G401 (cell line): ENCODE measurements around the gene CAND1. TPM values are rescaled to one million over a fixed set of nuclear protein-coding genes. Genes with fewer than 3 reads are reported as not detected.
"Not testable (repeated sequence)": the region's sequence is repeated elsewhere in the genome, so short reads cannot be mapped to it uniquely, and the experiment has no call there.

Source experiments
- DNase-seq: peaks from one replicate; pipeline ENCODE4 v3.0.0-alpha.2; 2015; ENCODE audit warnings: low spot score
- in situ Hi-C: cut with HindIII; loops from 2 replicates; pipeline ENCODE4 v1.10.0; 2016; ENCODE audit warnings: low sequenced_read_pairs, mixed read lengths
- total RNA-seq: library from RNA; depleted of rRNA; stranded (reverse); fragments of >200 nt; shearing (Covaris generic); gene quantifications from 2 replicates; pipeline ENCODE4 v1.2.3, GENCODE V29; 2014

The CAND1 gene
- total RNA-seq, 1 experiment from 2014 or later, result 112 TPM

DNA sequence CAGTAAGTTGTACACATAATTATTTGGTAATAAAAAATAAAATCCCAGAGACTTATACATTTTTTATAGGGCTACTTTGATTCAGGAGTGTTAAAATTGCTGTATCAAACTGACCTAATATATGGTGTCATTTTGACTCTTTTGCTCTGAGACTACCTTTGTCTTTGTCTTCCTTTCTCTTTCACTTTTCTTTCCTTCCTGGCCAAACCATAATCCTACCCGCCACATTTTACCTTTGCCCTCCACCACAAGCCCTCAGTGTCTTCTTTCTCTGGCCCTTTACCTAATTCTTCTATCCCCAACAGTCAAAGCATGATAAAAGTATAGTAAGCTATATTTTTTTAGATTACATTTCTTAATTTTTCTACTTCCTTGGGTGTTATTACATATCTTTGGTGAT, 62.0 kb downstream of the CAND1 start:
- in situ Hi-C loops, result no loop called here
- DNase-seq, result no peak

DNA sequence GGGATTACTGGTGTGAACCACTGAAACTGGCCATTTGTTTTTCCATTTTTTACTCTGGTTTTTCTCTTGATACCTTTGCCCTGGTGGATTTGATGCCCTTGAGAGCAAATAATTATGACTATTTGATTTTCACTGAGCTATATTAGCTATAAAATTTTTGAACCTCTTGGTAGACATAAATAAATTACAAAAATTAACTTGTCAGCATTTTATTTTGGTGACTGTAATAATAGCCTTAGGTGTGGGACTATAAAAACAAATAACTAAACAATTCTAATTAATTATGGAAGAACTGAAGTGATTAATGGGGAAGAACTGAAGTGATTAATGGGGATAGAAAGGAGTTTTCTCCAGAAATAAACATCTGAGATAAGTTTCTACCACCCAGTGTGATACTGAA, 62.7 kb downstream of the CAND1 start:
- in situ Hi-C loops, result no loop called here
- no peak for DNase-seq

DNA sequence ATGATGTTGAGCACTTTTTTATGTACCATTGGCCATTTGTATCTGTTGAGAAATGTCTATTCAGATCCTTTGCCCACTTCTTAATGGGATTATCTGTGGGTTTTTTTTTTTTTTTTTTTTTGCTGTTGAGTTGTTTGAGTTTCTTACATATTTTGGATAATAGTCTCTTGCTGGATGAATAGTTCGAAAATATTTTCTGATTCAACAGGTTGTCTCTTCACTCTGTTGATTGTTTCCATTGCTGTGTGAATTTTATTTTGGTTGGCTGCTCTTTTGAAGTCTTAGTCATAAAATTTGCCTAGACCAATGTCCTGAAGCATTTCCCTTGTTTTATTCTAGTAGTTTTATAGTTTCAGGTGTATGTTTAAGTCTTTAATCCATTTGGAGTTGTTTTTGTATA, 64.5 kb downstream of the CAND1 start:
- no peak for DNase-seq
- in situ Hi-C loops, result no loop called here

DNA sequence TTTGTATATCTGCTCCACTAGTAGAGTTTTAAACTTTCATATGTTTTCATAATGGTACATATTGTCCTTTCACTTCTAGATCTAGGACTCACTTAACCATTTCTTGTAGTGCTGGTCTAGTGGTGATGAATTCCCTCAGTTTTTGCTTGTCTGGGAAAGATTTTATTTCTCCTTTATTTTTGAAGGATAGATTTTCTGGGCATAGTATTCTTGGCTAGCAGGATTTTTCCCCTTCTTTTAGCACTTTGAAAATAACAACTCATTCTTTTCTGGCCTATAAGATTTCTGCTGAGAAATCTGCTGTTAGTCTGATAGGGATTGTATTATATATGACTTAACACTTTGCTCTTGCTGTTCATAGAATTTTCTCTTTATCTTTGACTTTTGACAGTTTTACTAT, 69.3 kb downstream of the CAND1 start:
- DNase-seq, result no peak
- in situ Hi-C loops, result no loop called here

DNA sequence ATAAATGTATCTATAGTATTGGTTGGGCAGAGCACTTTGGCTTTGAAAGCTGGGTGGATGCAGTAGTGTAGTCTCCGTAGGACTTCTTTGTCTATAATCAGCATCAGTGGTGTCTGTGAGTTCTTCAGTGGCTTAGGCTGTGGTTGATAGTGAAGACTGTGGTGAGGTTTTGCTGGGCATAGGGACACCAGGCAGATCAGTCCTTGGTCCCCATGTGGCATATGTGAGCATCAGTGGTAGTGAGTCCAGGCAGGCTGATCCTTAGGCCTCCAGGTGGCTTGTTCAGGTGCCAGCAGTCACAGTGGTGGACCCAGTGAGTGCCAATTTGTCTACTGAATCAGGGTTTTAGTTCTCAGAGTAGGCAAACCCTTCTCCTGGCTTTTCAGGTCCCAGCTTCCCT, 70.4 kb downstream of the CAND1 start:
- no peak for DNase-seq
- in situ Hi-C loops, result no loop called here

DNA sequence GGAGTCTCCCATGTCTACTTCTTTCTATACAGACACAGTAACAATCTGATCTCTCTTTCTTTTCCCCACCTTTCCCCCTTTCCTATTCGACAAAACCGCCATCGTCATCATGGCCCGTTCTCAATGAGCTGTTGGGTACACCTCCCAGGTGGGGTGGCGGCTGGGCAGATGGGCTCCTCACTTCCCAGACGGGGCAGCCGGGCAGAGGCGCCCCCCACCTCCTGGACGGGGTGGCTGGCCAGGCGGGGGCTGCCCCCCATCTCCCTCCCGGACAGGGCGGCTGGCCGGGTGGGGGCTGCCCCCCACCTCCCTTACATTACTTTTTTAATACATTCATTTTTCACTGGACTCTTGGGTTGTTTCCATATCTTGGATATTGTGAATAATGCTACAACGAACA, 71.9 kb downstream of the CAND1 start:
- in situ Hi-C loops, DNase-seq: not testable (repeated sequence)

DNA sequence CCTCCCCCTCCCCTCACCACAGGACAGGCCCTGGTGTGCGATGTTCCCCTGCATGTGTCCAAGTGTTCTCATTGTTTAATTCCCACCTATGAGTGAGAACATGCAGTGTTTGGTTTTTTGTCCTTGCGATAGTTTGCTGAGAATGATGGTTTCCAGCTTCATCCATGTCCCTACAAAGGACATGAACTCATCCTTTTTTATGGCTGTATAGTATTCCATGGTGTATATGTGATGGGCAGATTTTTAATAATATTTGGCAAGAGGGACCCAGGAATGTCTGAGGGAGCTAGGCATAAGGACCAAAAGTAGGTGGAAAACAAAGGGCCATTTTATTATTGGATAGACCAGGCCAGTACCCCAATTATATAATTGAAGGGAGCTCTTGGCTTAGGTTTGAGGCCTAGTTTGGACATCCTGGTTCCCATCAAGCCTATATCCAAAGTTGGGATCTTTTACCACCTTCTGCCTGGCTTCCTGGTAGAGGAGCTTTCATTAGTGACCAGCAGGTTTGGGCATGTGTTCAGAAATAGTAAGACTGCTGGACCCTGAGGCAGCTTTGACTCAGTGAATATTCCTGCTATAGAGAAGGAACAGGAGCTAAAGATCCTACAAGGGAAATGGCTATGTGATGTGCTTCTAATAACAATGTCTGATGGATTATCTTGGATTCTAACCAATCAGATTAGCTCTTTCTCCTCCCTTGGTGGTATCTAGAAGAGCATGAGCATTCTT, 76.0 kb downstream of the CAND1 start:
- DNase-seq, result no peak
- in situ Hi-C loops, result no loop called here

DNA sequence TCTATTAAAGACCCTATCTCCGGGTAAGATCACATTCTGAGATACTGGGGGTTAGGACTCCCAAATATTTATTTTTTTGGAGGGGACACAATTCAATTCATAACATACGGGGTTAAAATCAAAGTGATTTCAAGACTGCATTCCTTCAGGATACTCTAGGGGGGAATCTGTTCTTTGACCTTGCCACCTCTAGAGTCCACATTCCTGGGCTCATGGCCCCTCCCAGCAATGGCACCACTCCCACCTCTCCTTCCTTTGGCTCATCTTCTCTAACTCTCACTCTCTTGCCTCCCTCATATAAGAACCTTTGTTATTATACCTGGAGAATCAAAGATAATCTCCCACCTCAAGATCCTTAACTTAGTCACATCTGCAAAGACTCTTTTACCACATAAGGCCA, 79.5 kb downstream of the CAND1 start:
- no peak for DNase-seq

DNA sequence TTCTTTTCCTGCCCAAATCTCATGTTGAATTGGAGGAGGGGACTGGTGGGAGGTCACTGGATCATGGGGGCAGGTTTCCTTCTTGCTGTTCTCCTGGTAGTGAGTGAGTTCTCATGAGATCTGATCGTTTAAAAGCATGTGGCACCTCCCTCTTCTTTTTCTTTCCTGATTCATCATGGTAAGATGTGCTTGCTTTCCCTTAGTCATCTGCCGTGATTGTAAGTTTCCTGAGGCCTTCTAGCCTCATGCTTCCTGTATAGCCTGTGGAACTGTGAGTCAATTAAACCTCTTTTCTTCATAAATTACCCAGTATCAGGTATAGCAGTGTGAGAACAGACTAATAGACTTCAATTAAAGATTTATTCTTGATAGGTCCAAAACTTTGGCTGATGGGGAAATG, 83.5 kb downstream of the CAND1 start:
- no peak for DNase-seq
- in situ Hi-C loops, result no loop called here

More for the DNA sequence above, 79.5 kb downstream of the CAND1 start:
- in situ Hi-C loops, result no loop called here

DNA sequence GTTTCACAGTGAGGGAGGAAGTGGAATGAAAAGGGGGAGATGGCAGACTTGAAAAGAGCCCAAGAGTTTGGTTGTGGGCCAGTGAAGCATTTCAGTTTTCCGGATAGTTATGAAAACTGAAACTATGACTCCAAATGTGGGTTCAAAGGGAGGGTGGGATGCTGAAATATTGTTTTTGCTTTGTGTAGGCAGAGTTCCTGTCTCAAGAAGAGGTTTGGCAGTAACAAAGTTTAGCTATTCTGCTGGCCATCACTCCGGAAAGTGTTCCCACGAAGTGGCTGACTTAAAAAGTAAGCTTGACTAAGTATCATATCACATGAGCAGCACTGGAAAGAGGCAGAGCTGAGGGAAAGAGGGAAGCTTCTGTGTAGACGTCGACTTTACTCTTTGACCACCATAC, 85.2 kb downstream of the CAND1 start:
- in situ Hi-C loops, result no loop called here

DNA sequence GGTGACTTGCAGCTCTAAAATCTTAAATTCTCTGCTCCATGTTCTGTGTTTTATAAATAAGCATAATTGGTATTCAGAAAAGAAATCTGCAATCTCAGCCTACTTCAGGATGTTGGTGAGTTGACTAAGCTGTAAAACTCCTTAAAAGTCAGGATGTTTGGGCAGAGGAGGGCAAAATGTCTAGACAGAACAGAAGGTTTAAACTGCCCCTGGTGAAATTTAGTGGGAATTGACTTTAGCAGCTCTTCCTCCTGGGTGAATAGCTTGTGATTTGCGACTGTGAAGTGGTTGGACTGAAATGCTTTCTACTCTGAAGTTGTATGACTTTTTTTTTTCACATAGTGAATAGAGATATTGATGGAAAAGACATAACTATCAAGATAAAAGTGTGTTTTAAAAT, 85.8 kb downstream of the CAND1 start:
- in situ Hi-C loops, result no loop called here
- DNase-seq, result no peak

More for the DNA sequence above, 85.2 kb downstream of the CAND1 start:
- no peak for DNase-seq

DNA sequence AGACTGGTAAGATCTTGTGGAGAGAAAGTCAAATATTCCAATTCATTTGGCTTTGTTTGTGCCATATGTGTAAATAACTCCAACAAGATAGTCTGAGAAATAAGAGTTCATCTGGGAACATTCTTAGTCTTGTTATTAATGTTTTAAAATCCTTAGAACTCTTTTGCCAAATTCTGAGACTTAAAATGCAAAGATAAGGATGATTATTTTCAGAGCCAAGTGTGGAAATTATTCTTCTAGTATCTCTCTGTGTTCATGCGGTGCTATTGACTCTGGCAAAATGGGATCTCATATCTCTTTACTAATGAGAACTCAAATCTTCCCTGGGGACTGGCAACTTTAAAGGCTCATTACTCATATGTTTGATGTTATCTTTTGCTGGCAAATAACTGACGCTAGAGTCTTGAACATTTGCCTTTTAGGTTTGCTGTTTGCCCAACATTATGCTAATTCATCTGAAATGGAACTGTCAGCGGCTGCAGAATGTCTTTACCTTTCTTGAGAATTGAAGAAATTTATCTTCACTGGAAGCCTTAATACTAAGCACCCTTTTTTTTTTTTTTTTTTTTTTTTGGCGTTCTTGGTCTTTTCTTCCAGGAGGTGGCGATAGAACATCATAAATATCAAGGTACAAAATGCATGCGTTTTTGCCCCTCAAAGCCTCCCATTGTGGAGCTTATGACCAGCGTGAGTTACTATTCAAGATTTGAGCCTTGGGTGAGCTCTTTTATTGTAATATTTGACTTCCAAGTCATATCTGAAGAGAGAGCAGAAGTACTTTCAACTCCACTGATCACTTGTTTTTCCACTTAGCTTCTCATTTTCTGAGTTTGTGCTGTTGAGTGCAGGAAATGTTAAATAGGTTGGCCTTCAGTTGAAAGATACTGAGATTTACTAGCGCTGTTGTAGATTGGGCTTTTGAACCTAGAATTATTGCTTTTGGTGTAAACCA, 86.5 kb downstream of the CAND1 start:
- peak; percentile 59 for DNase-seq
- in situ Hi-C loops, result no loop called here

DNA sequence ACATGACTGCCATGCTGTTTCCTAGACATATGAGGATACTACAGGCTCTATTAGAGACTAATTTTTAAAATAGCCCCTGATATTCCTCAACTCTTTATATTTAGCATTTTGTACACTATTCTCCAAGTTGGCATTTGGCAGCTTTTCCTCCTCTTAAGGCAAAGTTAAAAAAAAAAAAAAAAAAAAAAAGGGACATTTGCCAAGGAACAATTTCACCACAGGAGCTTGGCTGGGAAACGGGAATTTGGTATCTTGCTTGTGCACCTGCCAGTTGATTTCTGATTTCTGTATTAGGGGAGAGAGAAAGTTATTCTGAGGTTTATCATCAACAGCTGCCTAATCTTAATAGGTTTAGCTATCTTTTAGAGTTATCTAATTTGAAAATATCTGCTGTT, 87.2 kb downstream of the CAND1 start:
- DNase-seq, result no peak
- in situ Hi-C loops, result no loop called here

DNA sequence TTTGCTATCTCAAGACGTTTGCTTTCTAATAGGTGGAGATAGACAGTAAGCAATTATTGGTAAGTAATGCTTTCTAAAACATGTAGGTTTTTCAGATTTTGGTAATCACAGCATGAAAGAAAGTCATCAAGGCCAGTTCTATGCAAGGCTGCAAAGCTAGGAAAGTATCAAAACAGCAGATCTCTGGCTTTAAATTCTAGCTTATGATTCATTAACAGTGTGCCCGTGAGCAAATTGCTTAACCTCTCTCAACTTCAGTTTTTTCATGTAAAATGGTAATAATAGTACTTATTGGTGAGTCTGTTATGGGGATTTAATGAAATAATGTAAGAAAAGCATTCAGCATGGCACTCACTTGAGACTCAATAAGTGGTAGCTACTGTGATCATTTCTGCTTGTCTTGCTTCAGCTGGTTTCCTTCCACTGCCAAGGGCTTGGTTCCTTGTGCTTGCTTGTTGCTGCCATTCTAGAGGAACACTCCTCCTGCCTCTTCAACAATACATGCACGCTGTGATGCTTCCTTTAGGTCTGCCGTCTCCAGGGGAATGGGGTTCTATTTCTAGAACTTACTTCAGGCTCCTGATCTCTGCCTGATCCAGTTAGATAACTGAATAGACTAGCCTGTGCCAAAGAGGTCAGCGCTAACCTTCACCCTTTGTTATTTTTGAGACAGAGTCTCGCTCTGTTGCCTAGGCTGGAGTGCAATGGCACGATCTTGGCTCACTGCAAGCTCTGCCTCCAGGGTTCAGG, 88.4 kb downstream of the CAND1 start:
- DNase-seq, result no peak
- in situ Hi-C loops, result no loop called here

DNA sequence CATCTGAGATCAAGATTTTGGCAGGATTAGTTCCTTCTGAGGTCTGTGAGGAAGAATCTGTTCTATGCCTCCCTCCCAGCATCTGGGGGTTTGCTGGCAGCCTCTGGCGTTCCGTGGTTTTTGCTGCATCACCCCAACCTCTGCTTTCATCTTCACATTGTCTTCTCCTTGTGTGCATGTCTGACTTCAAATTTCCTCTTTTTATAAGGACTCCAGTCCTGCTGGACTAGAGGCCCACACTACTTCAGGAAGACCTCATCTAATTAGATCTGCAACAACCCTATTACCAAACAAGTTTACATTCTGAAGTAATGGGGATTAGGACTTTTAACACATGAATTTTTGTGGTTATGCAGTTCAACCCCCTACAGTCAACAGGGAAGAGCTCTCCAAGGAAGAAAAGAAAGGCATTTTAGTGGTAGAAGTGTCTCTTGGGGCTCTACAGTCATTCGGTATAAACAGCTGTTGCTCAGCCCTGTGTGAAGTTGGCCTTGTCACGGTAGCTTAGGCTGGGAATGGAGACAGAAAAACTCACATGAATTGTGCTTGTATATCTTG, 89.7 kb downstream of the CAND1 start:
- DNase-seq, result no peak
- in situ Hi-C loops, result no loop called here

DNA sequence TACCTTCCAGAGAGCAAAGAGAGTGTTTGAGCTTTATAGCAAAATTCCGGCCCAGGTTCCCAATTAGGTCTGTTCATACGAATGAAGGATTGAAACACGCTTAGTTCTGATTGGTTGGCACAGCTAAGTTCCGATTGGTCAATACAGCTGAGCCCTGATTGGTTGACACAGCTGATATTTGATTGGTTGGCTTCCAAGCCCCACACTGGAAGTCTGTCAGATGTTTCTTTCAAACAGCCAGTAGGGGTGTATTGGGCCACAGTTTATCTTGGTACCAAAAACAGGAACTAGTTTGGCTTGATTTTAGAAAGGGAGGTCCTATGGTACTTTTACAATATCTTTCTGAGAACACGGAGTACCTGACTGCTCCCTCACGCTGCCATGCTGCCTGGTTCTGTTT, 93.4 kb downstream of the CAND1 start:
- no peak for DNase-seq
- in situ Hi-C loops, result no loop called here

DNA sequence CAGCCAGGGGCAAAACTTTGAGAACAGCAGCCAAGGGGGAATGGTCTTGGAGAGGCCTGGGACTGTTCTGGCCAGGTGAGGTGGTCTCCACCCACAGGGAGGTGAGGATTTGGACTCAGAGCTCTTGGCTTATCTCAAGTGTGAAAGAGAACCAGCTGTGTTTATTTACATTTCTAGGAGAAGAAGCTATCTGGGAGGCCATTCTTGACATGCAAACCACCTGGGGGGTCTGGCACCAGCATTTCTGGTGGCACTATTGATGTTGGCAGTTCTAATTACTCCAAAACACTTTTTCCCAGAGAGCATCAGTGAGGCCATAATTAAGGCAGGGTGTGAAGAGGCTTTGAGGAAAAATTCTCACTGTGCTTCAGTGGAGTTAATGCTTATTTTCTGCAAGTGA, 95.1 kb downstream of the CAND1 start:
- no peak for DNase-seq
- in situ Hi-C loops, result no loop called here

DNA sequence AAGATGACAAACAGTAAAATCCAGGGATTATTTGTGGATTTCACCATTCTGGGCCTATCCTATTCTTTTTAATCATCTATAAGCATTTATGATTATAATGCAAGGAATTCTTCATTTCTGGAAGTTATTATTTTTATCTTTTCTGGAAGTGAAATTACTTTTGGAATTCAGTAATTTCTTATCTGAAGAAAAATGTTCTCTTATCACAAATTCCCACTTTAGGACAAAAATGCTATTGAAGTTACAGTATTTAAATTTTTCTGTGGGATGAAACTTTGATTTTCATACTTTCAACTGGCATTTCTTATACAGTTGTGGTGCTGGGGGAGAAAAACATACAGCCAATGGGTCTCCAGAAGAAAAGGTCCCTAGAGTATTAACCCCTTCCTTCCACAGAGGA, 96.0 kb downstream of the CAND1 start:
- no peak for DNase-seq
- in situ Hi-C loops, result no loop called here

DNA sequence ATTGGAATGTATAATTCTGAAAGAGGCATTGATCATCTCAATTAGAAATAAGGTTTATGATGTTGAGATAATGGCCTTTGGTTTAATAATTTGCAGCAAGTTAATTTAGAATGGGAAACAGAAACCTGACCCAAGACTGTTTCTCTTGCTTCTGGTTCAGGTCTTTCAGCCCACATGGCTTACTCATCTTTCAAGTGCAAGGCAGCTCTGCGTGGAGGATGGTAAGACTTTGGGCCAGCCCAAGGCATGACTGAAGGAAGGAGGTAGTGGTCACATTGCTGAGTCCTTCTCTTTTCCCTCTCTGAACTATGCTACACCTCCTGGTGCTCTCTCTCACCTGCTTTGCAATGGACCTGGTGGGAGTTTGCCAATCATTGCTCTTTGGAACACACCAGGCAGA, 98.7 kb downstream of the CAND1 start:
- in situ Hi-C loops, result no loop called here
- no peak for DNase-seq
